Urinary bladder (tissue), 4 donors: ENCODE data around the gene F10. TPM values are rescaled to one million over a fixed set of nuclear protein-coding genes. Genes with fewer than 3 reads are reported as not detected.
"Not testable (repeated sequence)": the region's sequence is repeated elsewhere in the genome, so short reads cannot be mapped to it uniquely, and the experiment has no call there.

Experiments used
- DNase-seq: peaks from one replicate; pipeline ENCODE4 v3.0.0-alpha.2; 2015; ENCODE audit errors: extremely low spot score
- H3K27ac ChIP-seq: one replicate; pipeline ENCODE4 v1.5.1; 2013; ENCODE audit warnings: low read depth, mild to moderate bottlenecking, moderate library complexity
- H3K36me3 ChIP-seq: one replicate; pipeline ENCODE4 v1.6.1; 2013; ENCODE audit warnings: mild to moderate bottlenecking, moderate library complexity; ENCODE audit not compliant: insufficient read depth
- H3K4me1 ChIP-seq: one replicate; pipeline ENCODE4 v1.6.1; 2013; ENCODE audit warnings: mild to moderate bottlenecking, moderate library complexity; ENCODE audit not compliant: insufficient read depth
- H3K4me3 ChIP-seq: one replicate; pipeline ENCODE4 v1.5.1; 2013; ENCODE audit warnings: low read depth, low read length
- WGBS: extraction: QIAGEN DNeasy Blood & Tissue Kit; methylation state at CpG from one replicate; pipeline ENCODE4 v1.1.7; 2013; 5-methylcytosine and 5-hydroxymethylcytosine counted together
- polyA plus RNA-seq: library from polyadenylated mRNA; stranded (reverse); fragments of 200-250 nt; gene quantifications from one replicate; pipeline ENCODE4 v1.2.3, GENCODE V29; 2013
- total RNA-seq: library from RNA; depleted of rRNA; stranded (reverse); fragments of >200 nt; gene quantifications from one replicate; pipeline ENCODE4 v1.2.3, GENCODE V29; 2014
- donor health status: healthy with polysubstance abuse.
- donor health status: healthy.

Gene F10
- total and polyA plus RNA-seq, 2 donors, result 26.7 to 27.6 TPM

DNA sequence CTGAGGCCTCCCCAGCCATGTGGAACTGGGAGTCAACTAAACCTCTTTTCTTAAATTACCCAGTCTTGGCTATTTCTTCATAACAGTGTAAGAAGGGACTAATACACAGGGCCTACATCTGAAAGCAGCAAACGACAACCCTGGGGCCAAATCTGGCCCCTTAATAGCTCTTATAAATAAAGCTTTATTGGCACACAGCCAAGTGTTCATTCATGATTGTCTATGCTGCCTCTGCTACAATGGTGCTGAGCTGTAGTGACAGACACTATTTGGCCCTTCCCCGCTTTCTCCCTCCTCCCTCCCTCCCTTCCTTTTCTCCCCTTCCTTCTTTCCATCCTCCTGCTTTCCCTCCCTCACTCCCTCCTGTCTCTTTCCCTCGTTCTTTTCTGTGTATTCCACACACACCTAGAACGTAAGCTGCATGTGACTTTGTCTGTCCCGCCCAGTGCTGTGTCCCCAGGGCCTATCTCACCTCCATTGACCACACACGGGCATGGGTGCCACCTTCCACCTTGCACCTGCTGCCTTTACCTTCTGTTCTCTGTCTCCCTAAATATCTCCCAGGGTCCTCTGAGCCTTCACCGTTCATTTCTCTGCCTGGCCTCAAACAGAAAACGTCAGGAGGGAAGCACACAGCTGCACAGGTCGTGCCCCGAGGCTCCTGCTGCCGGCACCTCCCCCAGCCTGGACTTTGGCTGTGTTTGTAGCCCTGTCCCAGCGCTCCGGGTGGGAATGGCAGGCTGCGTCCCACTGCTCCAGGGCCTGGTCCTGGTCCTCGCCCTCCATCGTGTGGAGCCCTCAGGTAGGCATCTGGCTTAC is 35.5 kb downstream of the F10 start, which contains the start of gene PROZ:
TSS of gene PROZ (plus strand) at position 720 of the 819 bp plus-strand sequence. CDS start at position 733, 13 bp downstream.
- 53% methylated on average over 16 of the region's 16 CpGs for whole genome bisulfite sequencing
- DNase-seq, result no peak
- Histone ChIP-seq H3K36me3 (no peaks in the 10 kb centered on the region), H3K27ac (no peak within 1 kb of the TSS), H3K4me3 (no peak within 1 kb of the TSS), H3K4me1 (no peaks in the 10 kb centered on the region)

- Histone ChIP-seq H3K4me1 (no peaks in the 10 kb centered on the region), H3K27ac (no peak overlapping the region), H3K4me3 (no peak overlapping the region), H3K36me3 (no peaks in the 10 kb centered on the region)
- WGBS, result 53% methylated on average over 7 of the region's 7 CpGs
- no peak for DNase-seq
These were observed 36.3 kb downstream of the F10 start for GRCh38 chr13:113158946-113159345.

- Histone ChIP-seq H3K27ac (no peak overlapping the region), H3K4me1 (no peaks in the 10 kb centered on the region), H3K4me3 (no peak overlapping the region), H3K36me3 (no peaks in the 10 kb centered on the region)
- DNase-seq, result no peak
- WGBS, result 80% methylated on average over 20 of the region's 20 CpGs
These were observed 37.1 kb downstream of the F10 start for GRCh38 chr13:113159701-113160100.

DNA sequence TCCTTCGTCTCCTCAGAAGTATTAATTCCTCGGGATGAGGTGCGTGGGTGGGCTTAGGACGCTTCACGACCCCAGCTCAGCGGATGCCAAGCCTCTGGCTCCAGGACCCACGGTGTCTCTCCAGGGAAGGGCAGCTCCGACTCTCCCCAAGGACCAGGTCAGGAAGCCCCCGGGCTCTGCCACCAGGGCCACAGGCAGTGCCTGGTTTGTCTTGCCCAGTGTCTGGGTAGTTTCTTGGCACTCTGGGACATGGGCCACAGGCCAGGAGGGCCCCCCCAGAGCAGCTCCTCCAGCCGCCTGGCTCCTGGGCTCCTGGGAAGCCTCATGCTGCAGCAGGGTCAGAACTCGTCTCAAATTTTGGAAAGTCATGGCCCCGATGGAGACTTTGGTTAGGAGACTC is 38.4 kb downstream of the F10 start:
- no peak for DNase-seq
- Histone ChIP-seq H3K27ac (no peak overlapping the region), H3K4me1 (no peaks in the 10 kb centered on the region), H3K4me3 (no peak overlapping the region), H3K36me3 (no peaks in the 10 kb centered on the region)
- 61% methylated on average over 12 of the region's 12 CpGs for WGBS

GRCh38 chr13:113161433-113161832 is 38.8 kb downstream of the F10 start:
- H3K27ac ChIP-seq, result no peak overlapping the region
- no peaks in the 10 kb centered on the region for H3K36me3 ChIP-seq
- DNase-seq, result no peak
- 44% methylated on average over 16 of the region's 16 CpGs for WGBS
- no peak overlapping the region for H3K4me3 ChIP-seq
- no peaks in the 10 kb centered on the region for H3K4me1 ChIP-seq

DNA sequence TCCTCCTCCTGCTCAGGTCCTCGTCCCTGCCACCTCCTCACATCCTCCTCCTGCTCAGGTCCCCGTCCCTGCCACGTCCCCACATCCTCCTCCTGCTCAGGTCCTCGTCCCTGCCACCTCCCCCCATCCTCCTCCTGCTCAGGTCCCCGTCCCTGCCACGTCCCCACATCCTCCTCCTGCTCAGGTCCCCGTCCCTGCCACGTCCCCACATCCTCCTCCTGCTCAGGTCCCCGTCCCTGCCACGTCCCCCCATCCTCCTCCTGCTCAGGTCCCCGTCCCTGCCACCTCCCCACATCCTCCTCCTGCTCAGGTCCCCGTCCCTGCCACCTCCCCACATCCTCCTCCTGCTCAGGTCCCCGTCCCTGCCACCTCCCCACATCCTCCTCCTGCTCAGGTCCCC is 39.4 kb downstream of the F10 start:
- not testable (repeated sequence) for H3K27ac ChIP-seq, H3K4me1 ChIP-seq, H3K4me3 ChIP-seq, DNase-seq, H3K36me3 ChIP-seq
- WGBS, result 47% methylated on average over 12 of the region's 13 CpGs

- H3K36me3 ChIP-seq, result no peaks in the 10 kb centered on the region
- H3K4me1 ChIP-seq, result no peaks in the 10 kb centered on the region
- WGBS, result 35% methylated on average over 25 of the region's 25 CpGs
- H3K27ac ChIP-seq, result no peak overlapping the region
- no peak overlapping the region for H3K4me3 ChIP-seq
- DNase-seq, result no peak
These were observed 40.4 kb downstream of the F10 start for GRCh38 chr13:113162783-113163685.

GRCh38 chr13:113164492-113164891 is 41.9 kb downstream of the F10 start:
- H3K4me1 ChIP-seq, result no peaks in the 10 kb centered on the region
- no peak for DNase-seq
- no peak overlapping the region for H3K27ac ChIP-seq
- WGBS, result 82% methylated on average over 12 of the region's 12 CpGs
- H3K36me3 ChIP-seq, result no peaks in the 10 kb centered on the region
- H3K4me3 ChIP-seq, result no peak overlapping the region

GRCh38 chr13:113166266-113166665 is 43.7 kb downstream of the F10 start:
- no peaks in the 10 kb centered on the region for H3K36me3 ChIP-seq
- no peak overlapping the region for H3K27ac ChIP-seq
- no peak for DNase-seq
- no peaks in the 10 kb centered on the region for H3K4me1 ChIP-seq
- H3K4me3 ChIP-seq, result no peak overlapping the region
- WGBS, result 90% methylated on average over 10 of the region's 10 CpGs

- 86% methylated on average over 5 of the region's 5 CpGs for WGBS
- Histone ChIP-seq H3K36me3 (no peaks in the 10 kb centered on the region), H3K4me1 (no peaks in the 10 kb centered on the region), H3K27ac (no peak overlapping the region), H3K4me3 (no peak overlapping the region)
- DNase-seq, result no peak
These were observed 44.1 kb downstream of the F10 start for GRCh38 chr13:113166681-113167080.

- Histone ChIP-seq H3K27ac (no peak overlapping the region), H3K36me3 (no peaks in the 10 kb centered on the region), H3K4me3 (no peak overlapping the region), H3K4me1 (no peaks in the 10 kb centered on the region)
- DNase-seq, result no peak
- 90% methylated on average over 10 of the region's 10 CpGs for WGBS
These were observed 44.6 kb downstream of the F10 start for GRCh38 chr13:113167155-113167554.

GRCh38 chr13:113167575-113167974 is 45.0 kb downstream of the F10 start:
- H3K36me3 ChIP-seq, result no peaks in the 10 kb centered on the region
- no peak for DNase-seq
- H3K4me1 ChIP-seq, result no peaks in the 10 kb centered on the region
- WGBS, result 97% methylated on average over 3 of the region's 3 CpGs
- H3K27ac ChIP-seq, result no peak overlapping the region
- no peak overlapping the region for H3K4me3 ChIP-seq

- 80% methylated on average over 7 of the region's 7 CpGs for WGBS
- Histone ChIP-seq H3K4me1 (no peaks in the 10 kb centered on the region), H3K36me3 (no peaks in the 10 kb centered on the region), H3K4me3 (no peak overlapping the region), H3K27ac (no peak overlapping the region)
- DNase-seq, result no peak
These were observed 45.6 kb downstream of the F10 start for GRCh38 chr13:113168211-113168610.
